Mononuclear cell (primary cell): ENCODE data around the gene C1R. TPM values are rescaled to one million over a fixed set of nuclear protein-coding genes. Genes with fewer than 3 reads are reported as not detected.
"Not testable (repeated sequence)": the region's sequence is repeated elsewhere in the genome, so short reads cannot be mapped to it uniquely, and the experiment has no call there.

ENCODE experiments used
- H3K27me3 ChIP-seq: 2 replicates; pipeline ENCODE4 v1.6.0; 2011; ENCODE audit warnings: low read length, control low read depth; ENCODE audit not compliant: insufficient read depth
- H3K4me1 ChIP-seq: 2 replicates; pipeline ENCODE4 v1.5.1; 2011; ENCODE audit warnings: mild to moderate bottlenecking, low read length, control low read depth; ENCODE audit not compliant: insufficient read depth
- H3K4me3 ChIP-seq: 2 replicates; pipeline ENCODE4 v1.5.1; 2011; ENCODE audit warnings: mild to moderate bottlenecking, low read length, moderate library complexity
- H3K9me3 ChIP-seq: 2 replicates; pipeline ENCODE4 v1.5.1; 2011; ENCODE audit warnings: low read depth, mild to moderate bottlenecking, control low read depth, low read length
- total RNA-seq: library from RNA; depleted of rRNA; stranded (reverse); fragments of >200 nt; gene quantifications from one replicate; pipeline ENCODE4 v1.2.3, GENCODE V29; 2012

C1R gene
- total RNA-seq, 1 donor, result 1.4 TPM

DNA sequence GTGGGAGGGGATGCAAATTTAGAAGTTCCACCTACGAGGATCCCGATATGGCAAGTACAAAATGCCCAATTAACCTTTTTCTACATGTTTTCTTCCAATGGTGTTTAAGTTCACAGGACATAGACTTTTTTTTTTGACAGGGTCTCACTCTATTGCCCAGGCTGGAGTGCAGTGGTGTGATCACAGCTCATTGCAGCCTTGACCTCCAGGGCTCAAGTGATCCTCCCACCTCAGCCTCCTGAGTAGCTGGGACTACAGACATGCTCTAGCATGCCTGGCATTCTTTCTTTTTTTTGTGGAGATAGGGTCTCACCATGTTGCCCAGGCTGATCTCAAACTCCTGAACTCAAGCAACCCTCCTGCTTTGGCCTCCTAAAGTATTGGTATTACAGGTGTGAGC is 36.5 kb downstream of the C1R start:
- not testable (repeated sequence) for H3K9me3 ChIP-seq, H3K4me1 ChIP-seq, H3K27me3 ChIP-seq, H3K4me3 ChIP-seq

DNA sequence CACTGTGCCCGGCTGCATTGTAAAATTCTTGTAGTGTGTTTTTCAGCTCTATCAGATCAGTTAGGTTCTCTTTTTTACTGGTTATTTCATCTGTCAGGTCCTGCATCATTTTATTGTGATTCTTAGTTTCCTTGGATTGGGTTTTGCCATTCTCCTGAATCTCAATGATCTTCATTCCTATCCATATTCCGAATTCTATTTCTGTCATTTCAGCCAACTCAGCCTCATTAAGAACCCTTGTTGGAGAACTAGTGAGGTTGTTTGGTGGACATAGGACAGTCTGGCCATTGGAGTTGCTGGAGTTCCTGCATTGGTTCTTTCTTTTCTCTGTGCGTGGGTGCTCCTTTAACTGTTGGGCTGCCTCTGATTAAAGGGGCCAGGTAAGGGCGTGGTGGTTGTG is 37.3 kb downstream of the C1R start:
- peaks cover 4% of the 10 kb centered on the region for H3K4me1 ChIP-seq
- H3K27me3 ChIP-seq, result peaks cover 2% of the 10 kb centered on the region
- H3K9me3 ChIP-seq, result no peaks in the 10 kb centered on the region
- no peak overlapping the region for H3K4me3 ChIP-seq

DNA sequence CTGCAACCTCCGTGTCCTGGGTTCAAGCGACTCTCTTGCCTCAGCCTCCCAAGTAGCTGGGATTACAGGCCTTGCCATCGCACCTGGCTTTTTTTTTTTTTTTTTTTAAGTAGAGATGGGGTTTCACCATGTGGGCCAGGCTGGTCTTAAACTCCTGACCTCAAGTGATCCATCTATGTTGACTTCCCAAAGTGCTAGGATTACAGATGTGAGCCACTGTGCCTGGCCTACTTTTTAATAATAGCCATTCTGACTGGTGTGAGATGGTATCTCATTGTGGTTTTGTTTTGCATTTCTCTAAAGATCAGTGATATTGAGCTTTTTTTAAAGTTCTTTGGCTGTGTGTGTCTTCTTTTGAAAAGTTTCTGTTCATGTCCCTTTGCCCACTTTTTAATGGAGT is 42.3 kb downstream of the C1R start:
- not testable (repeated sequence) for H3K4me1 ChIP-seq, H3K4me3 ChIP-seq, H3K9me3 ChIP-seq, H3K27me3 ChIP-seq

DNA sequence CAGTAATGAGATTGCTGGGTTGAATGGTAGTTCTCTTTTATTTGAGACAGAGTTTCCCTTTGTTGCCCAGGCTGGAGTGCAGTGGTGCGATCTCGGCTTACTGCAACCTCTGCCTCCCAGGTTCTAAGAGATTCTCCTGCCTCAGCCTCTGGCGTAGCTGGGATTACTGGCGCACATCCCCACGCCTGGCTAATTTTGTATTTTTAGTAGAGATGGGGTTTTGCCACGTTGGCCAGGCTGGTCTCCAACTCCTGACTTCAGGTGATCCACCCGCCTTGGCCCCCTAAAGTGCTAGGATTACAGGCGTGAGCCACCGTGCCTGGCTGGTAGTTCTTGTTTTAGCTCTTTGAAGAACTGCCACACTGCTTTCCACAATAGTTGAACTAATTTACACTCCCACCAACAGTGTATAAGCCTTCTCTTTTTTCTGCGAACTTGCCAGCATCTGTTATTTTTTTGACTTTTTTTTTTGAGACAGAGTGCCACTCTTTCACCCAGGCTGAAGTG is 42.7 kb downstream of the C1R start:
- H3K4me3 ChIP-seq, H3K9me3 ChIP-seq, H3K27me3 ChIP-seq, H3K4me1 ChIP-seq: not testable (repeated sequence)

DNA sequence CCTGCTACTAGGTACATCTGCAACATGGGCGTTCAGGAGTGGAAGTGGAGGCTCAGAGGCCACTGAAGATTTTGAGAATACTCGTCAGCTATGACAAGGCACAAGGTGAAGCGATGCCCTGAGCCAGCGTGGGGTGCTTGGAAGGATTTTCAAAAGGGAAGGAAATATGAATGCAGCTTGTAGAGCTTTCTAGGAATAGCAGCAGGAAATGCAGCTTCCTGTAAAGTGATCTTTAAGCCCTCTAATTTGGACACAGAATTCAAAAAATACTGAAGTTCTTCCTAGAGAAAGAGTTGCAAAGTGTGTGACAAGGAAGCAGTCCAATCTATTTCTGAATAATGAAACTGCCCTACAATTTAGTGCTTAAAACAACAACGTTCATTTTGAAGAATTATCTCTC is 44.9 kb downstream of the C1R start:
- Histone ChIP-seq H3K4me1 (peaks cover 7% of the 10 kb centered on the region), H3K4me3 (no peak overlapping the region), H3K9me3 (no peaks in the 10 kb centered on the region), H3K27me3 (peaks cover 1% of the 10 kb centered on the region)

DNA sequence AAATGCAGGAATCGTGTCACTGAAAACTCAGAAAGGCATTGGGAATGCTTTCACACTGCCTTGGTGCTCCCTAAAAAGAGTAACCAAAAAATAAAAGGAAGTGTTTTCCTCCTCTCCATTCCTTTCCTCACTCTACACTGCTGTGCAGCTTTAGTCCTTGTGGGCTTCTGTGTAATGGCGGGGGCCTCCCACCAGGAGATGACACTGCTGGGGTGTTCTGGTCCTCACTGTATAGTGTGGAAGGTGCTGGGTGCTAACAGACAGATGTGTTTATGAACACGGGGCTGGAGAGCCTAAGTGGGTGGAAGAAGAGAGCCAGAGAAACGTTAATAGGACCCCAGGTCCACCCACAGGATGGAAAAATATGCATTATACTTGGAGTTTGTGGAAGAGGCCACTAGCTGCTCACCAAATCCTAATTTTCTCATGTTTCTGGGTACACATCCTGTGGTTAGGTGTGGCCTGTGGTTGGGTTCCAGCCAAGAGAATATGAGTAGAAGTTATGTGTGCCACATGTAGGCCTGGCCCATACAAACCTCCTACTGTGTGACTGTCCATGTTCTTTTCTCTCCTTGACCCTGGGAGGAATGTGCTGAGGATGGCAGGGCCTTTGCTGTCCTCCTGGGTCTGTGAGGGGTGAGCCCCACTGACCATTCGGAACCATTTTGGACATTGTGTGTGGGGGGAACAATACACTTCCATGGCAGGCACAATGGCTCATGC is 45.7 kb downstream of the C1R start:
- Histone ChIP-seq H3K4me3 (no peak overlapping the region), H3K9me3 (no peaks in the 10 kb centered on the region)

DNA sequence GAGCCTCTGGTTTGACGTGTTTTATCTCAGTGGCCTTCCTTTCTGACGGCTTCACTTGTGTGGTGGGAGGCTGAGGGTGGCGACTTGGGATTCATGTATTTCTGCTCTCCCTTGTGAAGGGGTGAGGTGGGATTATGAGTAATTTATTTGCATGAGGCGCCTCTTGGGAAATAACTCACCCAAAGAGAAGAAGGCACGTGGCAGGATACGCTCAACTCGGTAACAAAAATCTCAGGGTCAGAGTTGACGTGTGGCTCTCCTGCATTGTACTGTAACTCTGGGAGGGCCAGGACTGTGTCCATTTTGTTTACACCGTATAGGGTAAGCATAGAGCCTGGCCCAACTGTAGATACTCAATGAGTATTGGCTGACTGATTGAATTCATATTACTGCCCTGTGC is 46.3 kb downstream of the C1R start:
- H3K4me3 ChIP-seq, result no peak overlapping the region
- H3K4me1 ChIP-seq, result peaks cover 7% of the 10 kb centered on the region
- H3K27me3 ChIP-seq, result no peaks in the 10 kb centered on the region
- H3K9me3 ChIP-seq, result no peaks in the 10 kb centered on the region

More for the DNA sequence above, 45.7 kb downstream of the C1R start:
- Histone ChIP-seq H3K4me1 (peaks cover 7% of the 10 kb centered on the region), H3K27me3 (no peaks in the 10 kb centered on the region)

DNA sequence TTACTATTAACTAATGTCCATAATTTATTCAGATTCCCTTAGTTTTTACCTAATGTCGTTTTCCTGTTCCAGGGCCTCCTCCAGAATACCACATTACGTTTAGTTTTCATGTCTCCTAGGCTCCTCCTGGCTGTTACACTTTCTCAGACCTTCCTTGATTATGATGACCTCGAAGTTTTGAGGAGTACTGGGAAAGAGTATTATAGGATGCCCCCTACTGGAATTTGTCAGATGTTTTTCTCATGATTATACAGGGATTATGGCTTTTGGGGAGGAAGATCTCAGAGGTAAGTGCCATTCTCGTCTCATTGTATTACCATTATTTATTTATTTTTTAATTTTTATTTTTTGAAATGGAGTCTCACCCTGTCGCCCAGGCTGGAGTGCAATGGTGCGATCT is 49.4 kb downstream of the C1R start:
- no peak overlapping the region for H3K4me3 ChIP-seq
- peaks cover 7% of the 10 kb centered on the region for H3K4me1 ChIP-seq
- H3K9me3 ChIP-seq, result no peaks in the 10 kb centered on the region
- H3K27me3 ChIP-seq, result no peaks in the 10 kb centered on the region

DNA sequence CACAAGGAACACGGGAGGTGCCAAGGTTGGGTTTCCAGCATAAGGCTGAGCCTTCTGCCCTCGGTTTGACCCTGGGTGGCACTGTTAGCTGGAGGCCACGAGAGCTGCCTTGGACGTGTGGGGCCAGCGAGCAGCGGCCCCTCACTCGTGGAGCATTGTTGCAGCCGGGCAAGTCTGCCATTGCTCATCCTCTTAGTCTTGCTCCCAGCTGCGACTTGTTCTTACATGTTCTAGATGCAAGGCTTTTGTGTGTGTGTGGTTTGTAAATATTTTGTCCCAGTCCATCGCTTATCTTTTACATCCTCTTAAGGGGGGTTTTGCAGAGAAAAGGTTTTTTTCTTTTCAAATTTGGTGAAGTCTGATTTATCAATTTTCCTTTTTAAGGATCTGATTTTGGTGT is 52.8 kb downstream of the C1R start:
- H3K27me3 ChIP-seq, result no peaks in the 10 kb centered on the region
- H3K9me3 ChIP-seq, result no peaks in the 10 kb centered on the region
- no peaks in the 10 kb centered on the region for H3K4me1 ChIP-seq
- no peak overlapping the region for H3K4me3 ChIP-seq

DNA sequence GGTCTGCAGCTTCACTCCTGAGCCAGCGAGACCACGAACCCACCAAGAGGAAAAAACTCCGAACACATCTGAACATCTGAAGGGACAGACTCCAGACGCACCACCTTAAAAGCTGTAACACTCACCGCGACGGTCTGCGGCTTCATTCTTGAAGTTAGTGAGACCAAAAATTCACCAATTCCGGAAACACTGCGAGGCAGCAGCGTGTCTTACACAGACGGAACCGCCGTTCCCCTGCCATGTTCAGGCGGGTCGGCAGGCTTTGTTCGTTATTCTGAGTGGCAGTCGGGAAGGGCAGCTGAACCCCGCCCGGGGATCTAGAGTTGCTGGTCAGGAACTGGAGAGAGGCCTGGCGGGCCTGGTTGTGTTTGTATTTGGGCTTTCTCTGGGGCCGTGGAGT is 53.7 kb downstream of the C1R start:
- H3K4me3 ChIP-seq, result no peak overlapping the region
- H3K9me3 ChIP-seq, result no peaks in the 10 kb centered on the region
- no peaks in the 10 kb centered on the region for H3K4me1 ChIP-seq

DNA sequence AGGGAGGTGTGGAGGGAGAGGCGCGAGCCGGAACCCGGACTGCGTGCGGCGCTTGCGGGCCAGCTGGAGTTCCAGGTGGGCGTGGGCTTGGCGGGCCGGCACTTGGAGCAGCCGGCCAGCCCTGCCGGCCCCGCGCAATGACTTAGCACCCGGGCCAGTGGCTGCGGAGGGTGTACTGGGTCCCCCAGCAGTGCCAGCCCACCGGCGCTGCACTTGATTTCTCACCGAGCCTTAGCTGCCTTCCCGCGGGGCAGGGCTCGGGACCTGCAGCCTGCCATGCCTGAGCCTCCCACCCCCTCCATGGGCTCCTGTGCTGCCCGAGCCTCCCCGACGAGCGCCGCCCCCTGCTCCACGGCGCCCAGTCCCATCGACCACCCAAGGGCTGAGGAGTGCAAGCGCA is 54.8 kb downstream of the C1R start:
- H3K4me1 ChIP-seq, H3K4me3 ChIP-seq, H3K9me3 ChIP-seq, H3K27me3 ChIP-seq: not testable (repeated sequence)

More for the DNA sequence above, 53.7 kb downstream of the C1R start:
- H3K27me3 ChIP-seq, result no peaks in the 10 kb centered on the region

DNA sequence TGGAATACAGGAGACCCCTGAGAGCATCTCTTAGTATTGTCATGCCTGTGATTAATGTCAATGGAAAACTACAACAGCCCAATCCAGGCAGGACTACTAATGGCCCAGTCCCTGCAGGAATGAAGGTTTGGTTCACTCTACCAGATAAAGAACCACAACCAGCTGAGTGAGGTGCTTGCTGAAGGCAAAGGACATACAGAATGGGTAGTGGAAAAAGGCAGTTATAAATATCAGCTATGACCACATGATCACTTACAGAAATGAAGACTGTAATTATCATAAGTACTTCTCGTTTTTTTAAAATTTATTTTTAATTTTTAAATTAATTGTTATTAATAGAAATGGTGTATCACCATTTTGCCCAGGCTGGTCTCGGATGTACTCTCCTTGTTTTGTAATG is 56.8 kb downstream of the C1R start:
- Histone ChIP-seq H3K27me3 (no peaks in the 10 kb centered on the region), H3K9me3 (no peaks in the 10 kb centered on the region), H3K4me3 (no peak overlapping the region), H3K4me1 (no peaks in the 10 kb centered on the region)

DNA sequence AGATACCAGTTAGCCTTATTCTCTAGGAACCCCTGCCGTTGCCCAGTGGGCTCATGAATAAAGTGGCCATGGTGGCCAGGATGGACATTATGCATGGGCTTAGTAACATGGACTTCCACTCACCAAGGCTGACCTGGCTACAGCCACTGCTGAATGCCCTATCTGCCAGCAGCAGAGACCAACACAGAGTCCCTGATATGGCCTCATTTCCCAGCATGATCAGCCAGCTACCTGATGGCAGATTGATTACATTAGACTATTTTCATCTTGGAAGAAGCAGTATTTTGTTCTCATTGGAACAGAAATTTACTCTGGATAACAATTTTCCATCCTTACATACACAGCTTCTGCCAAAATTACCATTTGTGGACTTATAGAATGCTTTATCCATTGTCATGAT is 57.8 kb downstream of the C1R start:
- no peak overlapping the region for H3K4me3 ChIP-seq
- no peaks in the 10 kb centered on the region for H3K27me3 ChIP-seq
- no peaks in the 10 kb centered on the region for H3K4me1 ChIP-seq
- H3K9me3 ChIP-seq, result no peaks in the 10 kb centered on the region

DNA sequence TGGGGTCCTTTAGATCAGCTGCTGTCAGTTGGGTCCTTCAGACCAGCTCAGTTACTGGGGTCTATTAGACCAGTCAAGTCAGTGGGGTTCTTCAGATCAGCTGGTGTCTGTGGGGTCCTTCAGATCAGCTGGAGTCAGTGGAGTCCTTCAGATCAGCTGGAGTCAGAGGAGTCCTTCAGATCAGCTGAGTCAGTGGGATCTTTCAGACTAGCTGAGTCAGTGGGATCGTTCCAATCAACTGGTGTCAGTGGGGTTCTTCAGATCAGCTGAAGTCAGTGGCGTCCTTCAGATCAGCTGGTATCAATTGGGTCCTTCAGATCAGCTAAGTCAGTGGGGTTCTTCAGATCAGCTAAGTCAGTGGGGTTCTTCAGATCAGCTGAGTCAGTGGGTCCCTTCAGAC is 59.3 kb downstream of the C1R start:
- H3K9me3 ChIP-seq, result no peaks in the 10 kb centered on the region
- no peak overlapping the region for H3K4me3 ChIP-seq
- H3K4me1 ChIP-seq, result no peaks in the 10 kb centered on the region
- H3K27me3 ChIP-seq, result no peaks in the 10 kb centered on the region

DNA sequence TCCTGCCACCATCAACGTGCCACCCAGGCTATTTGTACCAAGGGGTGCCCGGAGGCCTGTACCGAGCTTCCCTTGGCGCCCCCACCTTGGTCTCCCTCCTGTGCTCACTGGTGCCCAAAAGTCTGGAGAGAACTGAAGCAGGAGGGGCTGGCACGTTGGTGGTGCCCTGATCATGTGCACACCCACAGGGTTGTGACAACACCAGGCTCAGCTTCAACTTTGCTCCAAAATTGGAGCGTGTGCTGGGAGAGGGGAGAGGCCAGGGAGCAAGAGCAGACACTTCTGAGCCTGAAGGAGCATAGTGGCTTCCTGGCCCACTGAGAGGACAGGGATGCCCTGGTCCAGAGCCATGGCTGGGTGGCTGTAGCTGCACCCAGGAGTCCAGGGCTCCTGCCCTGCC is 60.9 kb downstream of the C1R start:
- H3K27me3 ChIP-seq, result no peaks in the 10 kb centered on the region
- H3K4me3 ChIP-seq, result no peak overlapping the region
- H3K4me1 ChIP-seq, result no peaks in the 10 kb centered on the region
- H3K9me3 ChIP-seq, result no peaks in the 10 kb centered on the region
